Gastroesophageal sphincter (tissue), 4 donors: ENCODE measurements around the gene DAW1. TPM values are rescaled to one million over a fixed set of nuclear protein-coding genes. Genes with fewer than 3 reads are reported as not detected.
"Not testable (repeated sequence)": the region's sequence is repeated elsewhere in the genome, so short reads cannot be mapped to it uniquely, and the experiment has no call there.

Source experiments
- ATAC-seq: fragments of 150-250 bp; one replicate; pipeline ENCODE4 v1.9.1; 2016; ENCODE audit warnings: mild to moderate bottlenecking, moderate library complexity
- H3K27ac ChIP-seq, 4 donors: fragments of 200-600 bp; sonication (generic) in 3 of 4; 1 replicate in 3 of 4; 2 replicates in 1 of 4; pipeline ENCODE4 v1.5.1; 2016 to 2019
- H3K27me3 ChIP-seq: fragments of 200-600 bp; sonication (generic); one replicate; pipeline ENCODE4 v1.5.1; 2019
- H3K36me3 ChIP-seq, 2 donors: fragments of 200-600 bp; sonication (generic); one replicate each; pipeline ENCODE4 v1.5.1; 2019; ENCODE audit warnings: control low read depth in 1 of 2
- H3K4me1 ChIP-seq, 3 donors: fragments of 200-600 bp; sonication (generic); 1 replicate in 2 of 3; 2 replicates in 1 of 3; pipeline ENCODE4 v1.5.1; 2016 to 2019; ENCODE audit warnings: control low read depth in 2 of 3
- H3K4me3 ChIP-seq, 2 donors: fragments of 200-600 bp; sonication (generic); one replicate each; pipeline ENCODE4 v1.5.1; 2019; ENCODE audit warnings: mild to moderate bottlenecking in 1 of 2, moderate library complexity in 1 of 2
- H3K9me3 ChIP-seq, 3 donors: fragments of 200-600 bp; sonication (generic); one replicate each; pipeline ENCODE4 v1.5.1; 2017 to 2019; ENCODE audit warnings: control low read depth in 2 of 3
- EP300 ChIP-seq: sonication (generic); formaldehyde crosslinking; IDR thresholded peaks from one replicate; pipeline ENCODE4 v1.6.1; 2017; ENCODE audit warnings: antibody characterized with exemption, mild to moderate bottlenecking
- POLR2A ChIP-seq, 2 donors: fragments of 450-650 bp; IDR thresholded peaks; one replicate each; pipeline ENCODE4 v1.6.1; 2017; ENCODE audit warnings: antibody characterized with exemption in 2 of 2, mild to moderate bottlenecking in 2 of 2, moderate library complexity in 1 of 2
- POLR2AphosphoS5 ChIP-seq: sonication (generic); formaldehyde crosslinking; IDR thresholded peaks from one replicate; pipeline ENCODE4 v1.6.1; 2017; ENCODE audit warnings: antibody characterized with exemption
- WGBS, 2 donors: methylation state at CpG; one replicate each; pipeline ENCODE4 v1.1.5; 2018; ENCODE audit warnings: low coverage in 1 of 2; 5-methylcytosine and 5-hydroxymethylcytosine counted together
- total RNA-seq, 4 donors: library from RNA; depleted of rRNA; stranded (reverse); fragments of >200 nt; gene quantifications; one replicate each; pipeline ENCODE4 v1.1.0, GENCODE V29; 2016
- TF ChIP-seq, protein P1 (sequence below), 4 experiments: fragments of 200-600 bp in 2 of 4; fragments of 450-650 bp in 2 of 4; sonication (generic) in 1 of 4; IDR thresholded peaks; one replicate each; pipeline ENCODE4 v1.5.1; 2017 to 2019; ENCODE audit warnings: antibody characterized with exemption in 4 of 4, mild to moderate bottlenecking in 2 of 4, moderate library complexity in 2 of 4

DAW1 gene
- total RNA-seq, 4 donors from 2014 or later, result not detected

DNA sequence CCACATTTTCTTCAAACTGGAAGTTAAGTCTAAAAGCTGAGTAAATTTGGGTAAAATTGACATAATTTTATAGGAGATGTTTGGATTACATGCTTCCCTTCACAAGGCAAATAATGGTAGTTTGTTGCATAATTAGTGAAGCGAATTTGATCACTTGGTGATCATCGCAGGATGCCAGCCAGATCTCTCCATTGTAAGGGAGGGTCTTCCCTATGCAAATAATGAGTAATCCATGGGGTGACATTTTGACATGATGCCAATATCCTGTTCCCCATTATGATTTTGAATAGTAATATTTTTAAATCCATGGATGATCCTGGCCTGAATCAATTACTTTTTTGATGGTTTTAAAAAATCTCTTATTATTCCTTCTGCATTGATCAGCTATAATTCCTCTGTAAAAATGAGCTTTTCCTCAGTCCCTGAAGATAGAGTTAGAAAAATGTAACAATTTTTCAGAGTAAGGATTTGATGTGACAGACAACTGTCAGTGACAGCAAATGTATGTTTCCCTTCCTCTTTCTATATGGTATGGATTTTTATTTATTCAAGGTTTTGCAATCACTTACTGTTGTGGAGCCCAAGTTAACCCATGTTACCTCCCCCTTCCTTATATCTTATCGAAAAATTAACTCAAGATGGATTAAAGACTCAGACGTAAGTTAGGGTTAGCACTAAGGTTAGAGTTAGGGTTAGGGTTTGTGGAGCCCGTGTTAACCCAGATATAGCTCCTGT lies 36.3 kb upstream of the DAW1 start:
- no peaks in the 10 kb centered on the region for H3K4me1 ChIP-seq
- H3K27me3 ChIP-seq, result no peaks in the 10 kb centered on the region
- ATAC-seq, result no peak
- TF ChIP-seq EP300 (no peak), POLR2AphosphoS5 (no peak), POLR2A (IDR thresholded peaks at IDR 0.05) (no peak)
- TF ChIP-seq, protein P1, sequence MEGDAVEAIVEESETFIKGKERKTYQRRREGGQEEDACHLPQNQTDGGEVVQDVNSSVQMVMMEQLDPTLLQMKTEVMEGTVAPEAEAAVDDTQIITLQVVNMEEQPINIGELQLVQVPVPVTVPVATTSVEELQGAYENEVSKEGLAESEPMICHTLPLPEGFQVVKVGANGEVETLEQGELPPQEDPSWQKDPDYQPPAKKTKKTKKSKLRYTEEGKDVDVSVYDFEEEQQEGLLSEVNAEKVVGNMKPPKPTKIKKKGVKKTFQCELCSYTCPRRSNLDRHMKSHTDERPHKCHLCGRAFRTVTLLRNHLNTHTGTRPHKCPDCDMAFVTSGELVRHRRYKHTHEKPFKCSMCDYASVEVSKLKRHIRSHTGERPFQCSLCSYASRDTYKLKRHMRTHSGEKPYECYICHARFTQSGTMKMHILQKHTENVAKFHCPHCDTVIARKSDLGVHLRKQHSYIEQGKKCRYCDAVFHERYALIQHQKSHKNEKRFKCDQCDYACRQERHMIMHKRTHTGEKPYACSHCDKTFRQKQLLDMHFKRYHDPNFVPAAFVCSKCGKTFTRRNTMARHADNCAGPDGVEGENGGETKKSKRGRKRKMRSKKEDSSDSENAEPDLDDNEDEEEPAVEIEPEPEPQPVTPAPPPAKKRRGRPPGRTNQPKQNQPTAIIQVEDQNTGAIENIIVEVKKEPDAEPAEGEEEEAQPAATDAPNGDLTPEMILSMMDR (IDR thresholded peaks at IDR 0.05), result no peak
- WGBS, 2 donors, result 85 to 89% methylated on average over 5 of the region's 5 CpGs
- H3K4me3 ChIP-seq, result no peak overlapping the region
- no peaks in the 10 kb centered on the region for H3K36me3 ChIP-seq
- no peak overlapping the region for H3K27ac ChIP-seq
- no peaks in the 10 kb centered on the region for H3K9me3 ChIP-seq

DNA sequence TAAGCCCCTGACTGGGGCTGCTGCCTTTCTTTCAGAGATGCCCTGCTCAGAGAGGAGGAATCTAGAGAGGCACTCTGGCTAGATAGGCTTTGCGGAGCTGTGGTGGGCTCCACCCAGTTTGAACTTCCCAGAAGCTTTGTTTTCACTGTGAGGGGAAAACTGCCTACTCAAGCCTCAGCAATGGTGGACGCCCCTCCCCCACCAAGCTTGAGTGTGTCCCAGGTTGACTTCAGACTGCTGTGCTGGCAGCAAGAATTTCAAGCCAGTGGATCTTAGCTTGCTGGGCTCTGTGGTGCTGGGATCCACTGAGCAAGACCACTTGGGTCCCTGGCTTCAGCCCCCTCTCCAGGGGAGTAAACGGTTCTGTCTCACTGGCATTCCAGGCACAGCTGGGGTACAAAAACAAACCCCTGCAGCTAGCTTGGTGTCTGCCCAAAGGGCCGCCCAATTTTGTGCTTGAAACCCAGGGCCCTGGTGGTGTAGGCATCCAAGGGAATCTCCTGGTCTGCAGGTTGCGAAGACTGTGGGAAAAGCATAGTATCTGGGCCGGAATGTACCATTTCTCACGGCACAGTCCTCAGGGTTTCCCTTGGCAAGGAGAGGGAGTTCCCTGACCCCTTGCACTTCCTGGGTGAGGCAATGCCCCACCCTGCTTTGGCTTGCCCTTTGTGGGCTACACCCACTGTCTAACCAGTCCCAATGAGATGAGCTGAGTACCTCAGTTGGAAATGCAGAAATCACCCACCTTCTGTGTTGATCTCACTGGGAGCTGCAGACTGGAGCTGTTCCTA lies 31.9 kb upstream of the DAW1 start:
- not testable (repeated sequence) for H3K27me3 ChIP-seq, H3K9me3 ChIP-seq, ATAC-seq, H3K36me3 ChIP-seq, H3K4me1 ChIP-seq, H3K27ac ChIP-seq, H3K4me3 ChIP-seq
- WGBS, 2 donors, result 40% methylated on average over 3 of the region's 7 CpGs; no CpG with 5 or more reads in 1 of the 2 donors

DNA sequence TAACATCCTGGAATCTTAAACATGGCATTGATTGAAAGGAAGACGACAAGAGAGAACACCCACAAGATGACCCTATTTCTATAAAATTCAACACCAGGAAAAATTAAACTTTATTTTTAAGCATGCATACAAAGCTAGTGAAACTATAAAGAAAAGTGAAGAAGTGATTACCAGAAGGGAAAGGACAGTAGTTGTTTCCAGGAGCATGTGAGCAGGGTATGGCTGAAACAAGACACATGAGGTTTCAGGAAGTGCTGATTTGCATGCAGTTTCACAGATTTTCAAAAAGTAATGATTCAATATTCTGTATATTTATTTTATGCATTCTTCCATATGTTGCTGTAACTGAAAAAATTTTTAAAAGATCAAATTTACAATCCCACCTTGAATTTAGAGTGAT lies 24.6 kb upstream of the DAW1 start:
- Histone ChIP-seq H3K36me3 (no peaks in the 10 kb centered on the region), H3K27ac (no peak overlapping the region), H3K4me1 (no peaks in the 10 kb centered on the region), H3K27me3 (peaks cover 13% of the 10 kb centered on the region), H3K4me3 (no peak overlapping the region), H3K9me3 (no peaks in the 10 kb centered on the region)
- ATAC-seq, result no peak
- 67 to 71% methylated on average over 1 of the region's 1 CpG for WGBS, 2 donors
- TF ChIP-seq POLR2A (IDR thresholded peaks at IDR 0.05) (no peak), EP300 (no peak), POLR2AphosphoS5 (no peak)
- TF ChIP-seq, protein P1 (IDR thresholded peaks at IDR 0.05), result no peak

DNA sequence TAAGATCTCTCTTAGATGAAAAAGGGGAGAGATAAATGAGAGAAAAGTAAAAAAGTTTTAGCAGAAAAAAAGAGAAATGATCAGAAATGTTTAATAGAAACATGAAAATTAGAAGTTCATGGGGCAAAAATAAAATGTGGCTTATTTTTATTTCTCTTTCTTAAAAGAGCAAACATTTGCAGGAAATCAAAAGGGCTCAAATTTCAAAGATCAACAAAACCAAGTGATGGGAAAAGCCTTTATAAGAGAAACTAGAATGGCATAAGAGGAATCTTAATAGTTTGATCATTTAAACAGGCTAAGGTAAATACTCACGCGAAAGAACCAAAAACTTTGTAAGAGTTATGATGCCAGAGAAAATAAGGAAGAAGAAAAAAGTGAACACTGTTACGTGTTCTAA lies 23.3 kb upstream of the DAW1 start:
- ATAC-seq, result no peak
- no peaks in the 10 kb centered on the region for H3K4me1 ChIP-seq
- peaks cover 13% of the 10 kb centered on the region for H3K27me3 ChIP-seq
- no peak overlapping the region for H3K4me3 ChIP-seq
- no peak overlapping the region for H3K27ac ChIP-seq
- no peaks in the 10 kb centered on the region for H3K36me3 ChIP-seq
- no peaks in the 10 kb centered on the region for H3K9me3 ChIP-seq
- TF ChIP-seq, protein P1 (IDR thresholded peaks at IDR 0.05), result no peak
- TF ChIP-seq EP300 (no peak), POLR2AphosphoS5 (no peak), POLR2A (IDR thresholded peaks at IDR 0.05) (no peak)
- 39 to 41% methylated on average over 3 of the region's 3 CpGs for WGBS, 2 donors

DNA sequence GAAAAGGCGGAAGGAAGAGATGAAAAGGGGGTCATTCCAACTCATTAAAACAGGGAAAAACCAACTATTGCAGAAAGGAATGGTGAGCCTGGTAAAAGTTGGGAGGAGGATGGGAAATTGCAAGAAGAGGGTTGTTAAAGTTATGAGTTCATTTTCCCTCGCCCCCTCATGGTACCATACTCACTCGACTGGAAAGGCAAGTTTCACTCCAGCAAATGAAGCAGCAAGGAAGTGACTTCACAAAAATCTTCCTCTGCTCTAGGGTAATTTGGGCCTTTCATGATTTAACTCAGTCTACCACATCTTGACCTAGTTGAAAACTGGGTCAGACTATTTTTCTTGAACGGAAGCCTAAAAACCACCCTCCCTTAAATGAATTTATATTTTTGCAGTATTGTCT lies 22.8 kb upstream of the DAW1 start:
- WGBS, 2 donors, result 68 to 80% methylated on average over 4 of the region's 4 CpGs
- Histone ChIP-seq H3K4me3 (no peak overlapping the region), H3K27ac (no peak overlapping the region), H3K4me1 (no peaks in the 10 kb centered on the region), H3K36me3 (no peaks in the 10 kb centered on the region), H3K9me3 (no peaks in the 10 kb centered on the region), H3K27me3 (peaks cover 13% of the 10 kb centered on the region)
- ATAC-seq, result no peak
- TF ChIP-seq POLR2AphosphoS5 (no peak), POLR2A (IDR thresholded peaks at IDR 0.05) (no peak), EP300 (no peak)
- TF ChIP-seq, protein P1 (IDR thresholded peaks at IDR 0.05), result no peak
